Activated CD8-positive, alpha-beta memory T cell treated with anti-CD3 and anti-CD28 coated beads, Interleukin-2, amount 10 ng/mL, durations not matched to agents 7 days and 5 days (primary cell): ENCODE data around the gene MAGEB10. TPM values are rescaled to one million over a fixed set of nuclear protein-coding genes. Genes with fewer than 3 reads are reported as not detected.

Source experiments
- ATAC-seq: fragments of 150-1000 bp; cut with Tn5 transposase; one replicate; pipeline ENCODE4 v1.10.0; 2021; ENCODE audit warnings: moderate library complexity
- CTCF ChIA-PET: fragments of 350-600 bp; sonication (Branson Sonifier 250); formaldehyde crosslinking; loops from one replicate; lab custom pipeline; 2021; ENCODE audit warnings: antibody characterized with exemption; lab: Charles Lee
- DNase-seq: peaks from one replicate; pipeline ENCODE4 v3.0.0-alpha.2; 2020
- H3K27ac Mint-ChIP-seq: one replicate; pipeline ENCODE4 v1.8.0; 2021; ENCODE audit warnings: mild to moderate bottlenecking, mixed read lengths
- H3K27me3 Mint-ChIP-seq: one replicate; pipeline ENCODE4 v1.8.0; 2021; ENCODE audit warnings: mixed read lengths
- H3K36me3 Mint-ChIP-seq: one replicate; pipeline ENCODE4 v1.8.0; 2021; ENCODE audit warnings: mild to moderate bottlenecking, mixed read lengths
- H3K4me1 Mint-ChIP-seq: one replicate; pipeline ENCODE4 v1.8.0; 2021; ENCODE audit warnings: mixed read lengths
- H3K4me3 Mint-ChIP-seq: one replicate; pipeline ENCODE4 v1.8.0; 2021; ENCODE audit warnings: mild to moderate bottlenecking, moderate library complexity, mixed read lengths
- H3K9me3 Mint-ChIP-seq: one replicate; pipeline ENCODE4 v1.8.0; 2022; ENCODE audit warnings: low read depth, mixed read lengths
- total RNA-seq, 2 experiments: library from RNA; stranded (reverse); gene quantifications; one replicate each; pipeline ENCODE4 v1.2.3, GENCODE V29; 2021

Gene MAGEB10
- total RNA-seq, 2 experiments from 2014 or later: not detected

- H3K36me3 Mint-ChIP-seq: no peaks in the 10 kb centered on the region
- no peaks in the 10 kb centered on the region for H3K27me3 Mint-ChIP-seq
- no peak overlapping the region for H3K4me3 Mint-ChIP-seq
- CTCF ChIA-PET: no interaction called here
- H3K4me1 Mint-ChIP-seq: no peaks in the 10 kb centered on the region
- H3K27ac Mint-ChIP-seq: no peak overlapping the region
- DNase-seq (no peak), ATAC-seq (no peak)
- H3K9me3 Mint-ChIP-seq: peaks cover 4% of the 10 kb centered on the region
Observed at GRCh38 chrX:27863809-27864208, 56.0 kb downstream of the MAGEB10 start.

Other genes with a start within 250 kb of the MAGEB10 start
- gene DCAF8L2, start 217.6 kb upstream of the MAGEB10 start, total RNA-seq: not detected
- not detected for gene DCAF8L1, start 173.5 kb downstream of the MAGEB10 start, total RNA-seq